Loucy (cell line): Measurements from ENCODE around the gene LRRFIP1.

ENCODE experiments used
- CTCF ChIP-seq: fragments of 200-600 bp; sonication (generic); conservative IDR thresholded peaks from 2 replicates; pipeline ENCODE4 v1.5.1; 2014; ENCODE audit warnings: mild to moderate bottlenecking, antibody characterized with exemption, low read length
- EZH2phosphoT487 ChIP-seq: fragments of 200-600 bp; IDR thresholded peaks from 2 replicates; pipeline ENCODE4 v1.6.1; 2018; ENCODE audit warnings: antibody characterized with exemption, mild to moderate bottlenecking, moderate library complexity, borderline replicate concordance

GRCh38 chr2:237717366-237718276 lies 90.2 kb downstream of the LRRFIP1 start:
- TF ChIP-seq CTCF = no peak
- TF ChIP-seq EZH2phosphoT487 = no peak
